ENCODE results near the gene LSM10.

Gene LSM10

DNA sequence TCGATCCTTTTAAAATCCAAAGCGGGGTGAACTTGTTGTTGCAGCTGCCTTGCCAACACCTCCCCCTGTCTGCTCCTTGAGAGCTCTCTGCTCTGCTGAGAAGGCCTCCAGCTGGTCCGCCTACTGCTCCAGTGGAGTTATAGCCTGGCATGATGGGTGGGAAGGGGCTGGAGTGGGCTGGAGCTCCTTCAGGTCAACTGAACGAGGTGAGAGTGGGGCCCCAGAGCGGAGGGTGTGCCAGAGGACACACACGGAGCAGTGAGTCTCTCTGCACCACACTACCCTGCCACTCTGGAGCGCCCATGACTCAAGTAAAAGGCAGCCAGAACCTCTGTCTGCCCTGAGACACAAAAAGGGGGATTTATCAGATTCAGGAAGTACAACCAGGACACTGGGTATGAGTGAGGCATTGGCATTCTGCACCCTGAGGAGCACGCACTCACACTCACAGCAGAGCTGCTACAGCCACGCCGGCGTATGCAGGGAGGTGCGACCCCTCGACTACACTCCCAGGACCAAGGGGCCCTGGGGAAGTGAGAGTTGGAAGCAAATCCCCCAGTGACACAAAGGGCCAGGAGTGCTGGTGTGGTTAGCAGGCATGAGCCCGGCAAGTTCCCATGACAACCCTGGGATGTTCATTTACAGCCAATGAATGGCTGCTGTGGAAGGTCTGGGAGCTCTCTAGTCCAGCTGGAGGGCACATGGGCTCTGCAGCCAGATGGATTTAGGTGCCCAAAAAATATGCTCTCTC lies 46.3 kb downstream of the LSM10 start:
- Histone ChIP-seq H3K9me2 (replicated peaks; ENCODE audit: low read depth, low read length) (no peaks in the 10 kb centered on the region), H3K4me3 (ENCODE audit: low read length, poor library complexity, severe bottlenecking) (no peak overlapping the region), H3K27me3 (ENCODE audit: insufficient read depth, low read length, poor library complexity, severe bottlenecking) (no peaks in the 10 kb centered on the region), H3F3A (ENCODE audit: low read depth) (no peaks in the 10 kb centered on the region), H3K79me2 (ENCODE audit: insufficient read depth, low read length) (no peaks in the 10 kb centered on the region), H2AFZ (ENCODE audit: low read length) (no peak overlapping the region), H3K4me1 (ENCODE audit: insufficient read depth, low read length, poor library complexity, severe bottlenecking) (peaks cover 9% of the 10 kb centered on the region), H3K9ac (ENCODE audit: low read depth, low read length, poor library complexity, severe bottlenecking) (no peak overlapping the region), H3K36me3 (ENCODE audit: insufficient read depth, low read length) (peaks cover 54% of the 10 kb centered on the region; the same call in 1 of the 2 replicates), H3K4me2 (ENCODE audit: low read depth, low read length, poor library complexity, severe bottlenecking) (no peak overlapping the region), H4K20me1 (ENCODE audit: insufficient read depth, low read length, poor library complexity, severe bottlenecking) (no peaks in the 10 kb centered on the region), H3K9me3 (ENCODE audit: insufficient read depth, low read depth, low read length) (no peaks in the 10 kb centered on the region)
- TF ChIP-seq EZH2phosphoT487 (IDR thresholded peaks at IDR 0.05; ENCODE audit: borderline replicate concordance), result no peak
- TF ChIP-seq CTCF (conservative IDR thresholded peaks at IDR 0.05; ENCODE audit: low read length), result no peak

DNA sequence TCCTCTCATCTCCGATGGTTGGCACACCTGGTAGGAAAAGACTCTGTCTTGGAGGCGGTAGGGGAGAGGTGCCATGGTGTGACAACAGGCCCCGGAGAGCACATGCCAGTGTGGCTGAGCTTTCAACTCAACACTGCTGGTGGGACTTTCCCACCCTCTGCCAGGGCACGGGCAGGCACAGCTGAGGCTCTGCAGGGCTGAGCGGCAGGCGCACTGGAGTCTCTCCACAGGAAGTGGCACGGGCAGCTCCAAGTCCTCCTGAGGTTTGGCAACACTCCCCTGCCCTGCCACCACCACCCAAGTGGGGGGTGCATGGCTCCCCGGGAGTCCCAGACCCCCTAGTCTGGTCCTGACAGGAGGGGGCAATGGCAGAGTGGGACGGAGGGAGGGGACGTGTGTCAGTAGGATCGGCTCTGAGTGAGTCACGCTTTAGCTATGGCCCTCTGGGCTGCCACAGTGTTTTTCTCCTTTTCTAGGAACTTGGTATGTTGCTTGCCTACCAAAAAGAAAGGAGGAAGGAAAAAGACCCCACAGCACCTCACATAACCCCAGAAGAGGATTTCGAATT lies 47.0 kb downstream of the LSM10 start:
- Histone ChIP-seq H4K20me1 (ENCODE audit: insufficient read depth, low read length, poor library complexity, severe bottlenecking) (no peaks in the 10 kb centered on the region), H3K36me3 (ENCODE audit: insufficient read depth, low read length) (peaks cover 53% of the 10 kb centered on the region; the same call in 1 of the 2 replicates), H3F3A (ENCODE audit: low read depth) (no peaks in the 10 kb centered on the region), H3K9me3 (ENCODE audit: insufficient read depth, low read depth, low read length) (no peaks in the 10 kb centered on the region), H3K79me2 (ENCODE audit: insufficient read depth, low read length) (no peaks in the 10 kb centered on the region), H3K27me3 (ENCODE audit: insufficient read depth, low read length, poor library complexity, severe bottlenecking) (no peaks in the 10 kb centered on the region), H2AFZ (ENCODE audit: low read length) (no peak overlapping the region), H3K4me1 (ENCODE audit: insufficient read depth, low read length, poor library complexity, severe bottlenecking) (peaks cover 9% of the 10 kb centered on the region), H3K9ac (ENCODE audit: low read depth, low read length, poor library complexity, severe bottlenecking) (no peak overlapping the region), H3K9me2 (replicated peaks; ENCODE audit: low read depth, low read length) (no peaks in the 10 kb centered on the region), H3K4me2 (ENCODE audit: low read depth, low read length, poor library complexity, severe bottlenecking) (no peak overlapping the region), H3K4me3 (ENCODE audit: low read length, poor library complexity, severe bottlenecking) (no peak overlapping the region)
- TF ChIP-seq EZH2phosphoT487 (IDR thresholded peaks at IDR 0.05; ENCODE audit: borderline replicate concordance), result no peak
- TF ChIP-seq CTCF (conservative IDR thresholded peaks at IDR 0.05; ENCODE audit: low read length), result no peak

DNA sequence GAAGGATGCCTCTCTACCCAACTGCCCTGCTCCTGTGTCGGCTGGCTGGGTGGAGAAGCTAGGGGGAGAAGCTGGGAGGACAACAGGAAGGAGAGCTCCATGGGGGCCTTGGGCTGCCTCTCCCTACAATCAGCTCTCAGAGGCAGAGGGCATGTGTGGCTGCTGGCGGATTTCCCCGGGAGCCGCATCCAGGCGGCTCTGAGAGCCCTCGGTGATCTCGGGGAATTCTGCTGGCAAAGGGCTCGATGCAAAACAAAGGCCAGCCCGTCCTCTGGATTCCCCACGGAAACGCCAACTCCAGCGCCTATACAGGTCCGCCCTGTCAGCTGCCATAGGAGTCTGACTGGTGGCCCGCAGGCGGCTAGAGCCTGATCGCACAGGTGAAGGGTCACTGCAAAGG lies 47.9 kb downstream of the LSM10 start:
- no peaks in the 10 kb centered on the region for H3K79me2 ChIP-seq (ENCODE audit: insufficient read depth, low read length)
- H3F3A ChIP-seq (ENCODE audit: low read depth), result no peaks in the 10 kb centered on the region
- no peaks in the 10 kb centered on the region for H4K20me1 ChIP-seq (ENCODE audit: insufficient read depth, low read length, poor library complexity, severe bottlenecking)
- H3K9me2 ChIP-seq (replicated peaks; ENCODE audit: low read depth, low read length), result no peaks in the 10 kb centered on the region
- H3K27me3 ChIP-seq (ENCODE audit: insufficient read depth, low read length, poor library complexity, severe bottlenecking), result no peaks in the 10 kb centered on the region
- H3K36me3 ChIP-seq (ENCODE audit: insufficient read depth, low read length), result peaks cover 50% of the 10 kb centered on the region; the same call in 1 of the 2 replicates
- H3K9me3 ChIP-seq (ENCODE audit: insufficient read depth, low read depth, low read length), result no peaks in the 10 kb centered on the region
- no peak overlapping the region for H3K9ac ChIP-seq (ENCODE audit: low read depth, low read length, poor library complexity, severe bottlenecking)
- no peak overlapping the region for H3K4me3 ChIP-seq (ENCODE audit: low read length, poor library complexity, severe bottlenecking)
- H2AFZ ChIP-seq (ENCODE audit: low read length), result no peak overlapping the region
- no peak for TF ChIP-seq EZH2phosphoT487 (IDR thresholded peaks at IDR 0.05; ENCODE audit: borderline replicate concordance)
- no peak for TF ChIP-seq CTCF (conservative IDR thresholded peaks at IDR 0.05; ENCODE audit: low read length)
- H3K4me1 ChIP-seq (ENCODE audit: insufficient read depth, low read length, poor library complexity, severe bottlenecking), result peaks cover 9% of the 10 kb centered on the region
- H3K4me2 ChIP-seq (ENCODE audit: low read depth, low read length, poor library complexity, severe bottlenecking), result no peak overlapping the region

Data from Loucy (cell line).